T-helper 1 cell treated with Interleukin-12 subunit alpha and Interleukin-12 subunit beta and Interleukin-4 antibody, amounts not matched to agents 30 μg/mL and 1 μg/mL, for 36 hours (primary cell): ENCODE data around the gene IGSF21.

Source experiments
- H3K27ac Mint-ChIP-seq: one replicate; pipeline ENCODE4 v1.8.0; 2021; ENCODE audit warnings: mild to moderate bottlenecking, mixed read lengths
- H3K27me3 Mint-ChIP-seq: one replicate; pipeline ENCODE4 v1.8.0; 2021; ENCODE audit warnings: low read depth, mixed read lengths
- H3K36me3 Mint-ChIP-seq: one replicate; pipeline ENCODE4 v1.8.0; 2021; ENCODE audit warnings: low read depth, mixed read lengths
- H3K4me1 Mint-ChIP-seq: one replicate; pipeline ENCODE4 v1.8.0; 2021; ENCODE audit warnings: low read depth, mixed read lengths
- H3K4me3 Mint-ChIP-seq: one replicate; pipeline ENCODE4 v1.8.0; 2021; ENCODE audit warnings: mild to moderate bottlenecking, moderate library complexity, mixed read lengths
- H3K9me3 Mint-ChIP-seq: one replicate; pipeline ENCODE4 v1.8.0; 2021; ENCODE audit warnings: mixed read lengths

IGSF21 gene

GRCh38 chr1:18108299-18109057, 880 bp downstream of the IGSF21 start:
- no peak overlapping the region for H3K27ac Mint-ChIP-seq
- H3K4me3 Mint-ChIP-seq = no peak overlapping the region
- peaks cover 2% of the 10 kb centered on the region for H3K4me1 Mint-ChIP-seq
- no peaks in the 10 kb centered on the region for H3K36me3 Mint-ChIP-seq
- peaks cover 66% of the 10 kb centered on the region for H3K27me3 Mint-ChIP-seq
- H3K9me3 Mint-ChIP-seq = no peaks in the 10 kb centered on the region

DNA sequence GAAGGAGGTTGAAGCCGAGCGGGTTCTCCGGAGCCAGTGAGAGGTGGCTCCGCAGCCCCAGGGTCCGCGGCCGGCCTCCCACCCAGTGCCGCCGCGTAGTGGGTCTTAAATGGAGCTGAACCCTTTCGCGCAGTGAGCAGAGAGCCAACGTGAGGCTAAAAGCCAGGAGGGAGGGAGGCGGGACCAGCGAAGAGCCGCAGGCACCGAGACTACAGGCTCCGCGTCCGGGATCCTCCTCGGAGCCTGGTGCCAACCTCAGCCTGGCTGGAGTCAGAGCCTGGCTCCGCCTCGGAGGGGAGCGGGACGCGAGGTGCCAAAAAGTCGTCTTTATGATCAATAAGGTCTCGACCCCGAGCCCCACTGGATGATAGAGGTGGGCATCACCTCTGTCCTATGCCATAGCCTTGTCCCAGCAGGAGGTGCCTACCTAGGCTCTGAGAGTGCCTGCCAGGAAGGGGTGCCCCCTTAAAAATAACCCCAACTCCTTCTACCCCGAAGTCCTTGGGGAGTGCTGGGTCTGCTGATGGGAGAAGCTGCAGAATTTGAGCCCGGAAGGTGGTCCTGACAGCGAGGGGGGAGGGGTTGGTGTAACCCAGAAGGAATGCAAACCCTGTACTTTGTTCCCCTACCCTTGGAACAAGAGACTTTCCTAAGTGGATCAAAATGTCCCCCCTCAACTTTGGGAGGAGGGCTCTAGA, 1.6 kb downstream of the IGSF21 start:
- Mint-ChIP-seq H3K36me3 (no peaks in the 10 kb centered on the region), H3K27me3 (peaks cover 62% of the 10 kb centered on the region), H3K4me1 (peaks cover 2% of the 10 kb centered on the region), H3K4me3 (no peak overlapping the region), H3K9me3 (no peaks in the 10 kb centered on the region), H3K27ac (no peak overlapping the region)

DNA sequence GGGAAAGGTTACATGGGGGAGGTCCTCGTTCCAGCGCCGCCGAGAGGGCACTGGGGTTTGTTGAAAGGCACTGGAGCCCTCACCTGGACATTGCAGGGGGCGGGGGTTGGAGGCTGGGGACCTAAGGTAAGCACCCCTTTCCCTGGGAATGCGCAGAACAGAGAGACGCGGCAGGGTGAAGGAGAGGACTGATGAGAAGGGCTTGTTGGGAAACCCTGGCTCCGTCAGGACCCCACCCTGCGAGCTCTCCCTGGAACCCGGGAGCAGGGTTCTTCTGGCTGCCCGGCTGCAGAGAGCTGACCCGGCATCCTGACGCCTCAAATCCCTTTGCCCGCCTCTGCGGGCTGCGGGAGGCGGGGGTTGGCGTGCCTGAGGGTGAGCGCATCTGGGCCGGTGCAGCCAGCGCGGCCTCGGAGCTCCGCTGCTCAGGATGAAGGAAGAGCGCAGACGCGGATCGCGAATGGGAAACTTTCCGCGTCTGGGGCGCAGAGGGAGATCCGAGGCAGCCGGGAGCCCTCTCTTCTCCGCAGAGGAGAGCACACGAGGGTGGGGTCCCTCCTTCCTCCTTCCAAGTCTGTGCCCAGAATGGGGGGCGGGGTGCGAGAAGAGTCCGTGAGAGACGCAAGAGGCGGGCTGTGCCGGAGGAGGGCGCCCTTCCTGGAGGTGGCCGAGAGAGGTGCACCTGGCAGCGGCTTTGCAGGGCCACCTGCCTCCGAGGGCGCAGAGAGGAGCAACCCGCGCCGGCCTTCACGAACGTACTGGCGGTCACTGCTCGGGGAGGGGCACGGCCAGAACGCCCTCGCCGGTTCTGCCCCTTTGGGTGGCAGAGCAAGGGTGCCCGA, 2.4 kb downstream of the IGSF21 start:
- H3K27me3 Mint-ChIP-seq = peaks cover 62% of the 10 kb centered on the region
- no peak overlapping the region for H3K27ac Mint-ChIP-seq
- H3K4me3 Mint-ChIP-seq = no peak overlapping the region

GRCh38 chr1:18110598-18110939, 3.0 kb downstream of the IGSF21 start:
- peaks cover 62% of the 10 kb centered on the region for H3K27me3 Mint-ChIP-seq
- no peaks in the 10 kb centered on the region for H3K9me3 Mint-ChIP-seq
- peaks cover 2% of the 10 kb centered on the region for H3K4me1 Mint-ChIP-seq
- no peak overlapping the region for H3K27ac Mint-ChIP-seq
- no peaks in the 10 kb centered on the region for H3K36me3 Mint-ChIP-seq
- no peak overlapping the region for H3K4me3 Mint-ChIP-seq

More for the DNA sequence above, 2.4 kb downstream of the IGSF21 start:
- Mint-ChIP-seq H3K9me3 (no peaks in the 10 kb centered on the region), H3K36me3 (no peaks in the 10 kb centered on the region), H3K4me1 (peaks cover 2% of the 10 kb centered on the region)

GRCh38 chr1:18110968-18111367, 3.4 kb downstream of the IGSF21 start:
- Mint-ChIP-seq H3K27me3 (peaks cover 61% of the 10 kb centered on the region), H3K36me3 (no peaks in the 10 kb centered on the region), H3K4me3 (no peak overlapping the region), H3K27ac (no peak overlapping the region), H3K9me3 (no peaks in the 10 kb centered on the region), H3K4me1 (peaks cover 2% of the 10 kb centered on the region)

DNA sequence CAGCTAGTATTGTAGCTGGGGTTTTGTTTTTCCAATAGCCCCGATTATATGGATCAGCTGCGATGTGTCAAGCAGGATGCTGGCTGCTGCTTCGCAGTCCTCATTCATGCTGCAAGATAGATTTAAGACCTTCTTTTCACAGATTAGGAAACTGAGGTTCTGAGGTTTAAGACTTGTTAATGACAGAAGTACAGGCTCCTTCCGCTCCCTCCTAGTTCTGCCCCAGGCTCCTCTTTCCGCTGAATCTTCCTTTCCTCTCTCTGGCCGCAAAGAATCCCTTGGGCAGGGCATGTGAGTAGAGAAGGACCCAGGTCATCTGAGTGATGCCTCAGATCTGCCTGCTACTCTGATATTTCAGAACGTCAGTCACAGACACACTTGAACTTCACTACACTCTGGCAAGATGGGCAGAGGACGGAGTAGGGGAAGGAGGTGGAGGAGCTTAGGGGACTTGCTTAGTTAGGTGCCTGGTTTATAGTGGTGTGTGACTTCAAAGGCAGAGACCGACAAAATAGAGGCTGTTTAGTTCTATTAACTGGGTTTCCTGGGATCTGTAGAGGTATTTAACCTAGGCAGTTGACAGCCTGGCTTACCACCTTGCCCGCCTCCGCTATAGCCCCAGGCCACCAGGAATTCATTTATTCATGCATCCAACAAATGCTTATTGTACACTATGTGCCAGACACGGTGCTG, 4.2 kb downstream of the IGSF21 start:
- no peak overlapping the region for H3K27ac Mint-ChIP-seq
- H3K27me3 Mint-ChIP-seq = peaks cover 59% of the 10 kb centered on the region
- H3K4me3 Mint-ChIP-seq = no peak overlapping the region
- H3K36me3 Mint-ChIP-seq = no peaks in the 10 kb centered on the region
- no peaks in the 10 kb centered on the region for H3K9me3 Mint-ChIP-seq
- H3K4me1 Mint-ChIP-seq = peaks cover 2% of the 10 kb centered on the region

DNA sequence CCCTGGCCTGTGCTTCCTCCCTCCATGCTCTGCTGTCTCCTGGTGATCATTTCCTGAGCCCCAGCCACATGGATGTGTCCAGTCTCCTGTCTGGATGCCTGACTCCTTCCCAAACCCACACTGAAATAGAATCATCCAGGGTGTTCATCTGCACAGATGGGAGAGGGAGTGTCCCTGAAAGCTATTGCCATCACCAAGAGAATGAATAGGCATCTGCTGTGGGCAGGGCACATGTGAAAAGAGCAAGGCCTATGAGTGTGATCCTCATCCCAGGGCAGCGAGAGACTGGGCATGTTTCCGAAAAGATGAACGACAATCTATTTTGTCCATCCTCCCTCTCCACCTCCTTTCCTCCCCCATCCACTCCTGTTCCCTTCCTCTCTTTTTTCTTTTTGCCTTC, 5.0 kb downstream of the IGSF21 start:
- Mint-ChIP-seq H3K27ac (no peak overlapping the region), H3K9me3 (no peaks in the 10 kb centered on the region), H3K4me1 (peaks cover 2% of the 10 kb centered on the region), H3K36me3 (no peaks in the 10 kb centered on the region), H3K27me3 (peaks cover 56% of the 10 kb centered on the region), H3K4me3 (no peak overlapping the region)

- Mint-ChIP-seq H3K4me1 (peaks cover 2% of the 10 kb centered on the region), H3K4me3 (no peak overlapping the region), H3K36me3 (no peaks in the 10 kb centered on the region), H3K9me3 (no peaks in the 10 kb centered on the region), H3K27me3 (peaks cover 51% of the 10 kb centered on the region), H3K27ac (no peak overlapping the region)
Observed at GRCh38 chr1:18114726-18115410, 7.3 kb downstream of the IGSF21 start.

GRCh38 chr1:18116777-18117176, 9.2 kb downstream of the IGSF21 start:
- H3K27me3 Mint-ChIP-seq = peaks cover 43% of the 10 kb centered on the region
- no peak overlapping the region for H3K4me3 Mint-ChIP-seq
- no peak overlapping the region for H3K27ac Mint-ChIP-seq
- no peaks in the 10 kb centered on the region for H3K36me3 Mint-ChIP-seq
- no peaks in the 10 kb centered on the region for H3K4me1 Mint-ChIP-seq
- no peaks in the 10 kb centered on the region for H3K9me3 Mint-ChIP-seq

DNA sequence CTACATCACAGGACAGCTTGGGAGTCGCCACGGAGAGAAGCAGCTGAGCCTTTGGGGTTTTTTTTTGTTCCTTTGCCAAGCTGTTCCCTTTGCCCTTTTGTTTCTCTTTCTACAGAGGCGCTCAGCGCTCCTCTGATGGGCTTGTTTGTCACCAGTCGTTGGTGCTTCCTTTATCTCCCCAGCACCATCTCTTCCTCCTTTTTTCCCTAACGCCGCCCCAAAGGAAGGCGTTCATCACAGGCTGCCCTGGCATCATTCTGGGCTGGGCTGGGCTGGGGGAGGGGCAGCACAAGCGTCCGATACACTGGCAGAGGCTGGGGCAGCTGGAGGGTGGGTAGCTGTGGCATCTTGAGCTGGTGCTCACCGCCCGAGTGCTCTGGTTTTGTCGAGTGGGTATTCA, 10.5 kb downstream of the IGSF21 start:
- H3K4me3 Mint-ChIP-seq = no peak overlapping the region
- no peaks in the 10 kb centered on the region for H3K36me3 Mint-ChIP-seq
- H3K27ac Mint-ChIP-seq = no peak overlapping the region
- no peaks in the 10 kb centered on the region for H3K4me1 Mint-ChIP-seq
- H3K27me3 Mint-ChIP-seq = peaks cover 32% of the 10 kb centered on the region
- H3K9me3 Mint-ChIP-seq = no peaks in the 10 kb centered on the region

GRCh38 chr1:18118491-18118890, 10.9 kb downstream of the IGSF21 start:
- no peaks in the 10 kb centered on the region for H3K36me3 Mint-ChIP-seq
- H3K9me3 Mint-ChIP-seq = no peaks in the 10 kb centered on the region
- no peaks in the 10 kb centered on the region for H3K4me1 Mint-ChIP-seq
- H3K27me3 Mint-ChIP-seq = peaks cover 30% of the 10 kb centered on the region
- no peak overlapping the region for H3K27ac Mint-ChIP-seq
- no peak overlapping the region for H3K4me3 Mint-ChIP-seq

GRCh38 chr1:18119289-18119688, 11.7 kb downstream of the IGSF21 start:
- no peak overlapping the region for H3K4me3 Mint-ChIP-seq

GRCh38 chr1:18119771-18120377, 12.3 kb downstream of the IGSF21 start:
- H3K36me3 Mint-ChIP-seq = no peaks in the 10 kb centered on the region
- no peaks in the 10 kb centered on the region for H3K4me1 Mint-ChIP-seq
- H3K27me3 Mint-ChIP-seq = peaks cover 30% of the 10 kb centered on the region
- H3K9me3 Mint-ChIP-seq = no peaks in the 10 kb centered on the region
- H3K27ac Mint-ChIP-seq = no peak overlapping the region
- H3K4me3 Mint-ChIP-seq = no peak overlapping the region

More at GRCh38 chr1:18119289-18119688, 11.7 kb downstream of the IGSF21 start:
- Mint-ChIP-seq H3K27me3 (peaks cover 30% of the 10 kb centered on the region), H3K36me3 (no peaks in the 10 kb centered on the region), H3K9me3 (no peaks in the 10 kb centered on the region), H3K27ac (no peak overlapping the region), H3K4me1 (no peaks in the 10 kb centered on the region)
